HepG2 (cell line): ENCODE data around the gene DCAF7. TPM values are rescaled to one million over a fixed set of nuclear protein-coding genes. Genes with fewer than 3 reads are reported as not detected.

Experiments used
- BRCA1 ChIP-seq: sonication (generic); formaldehyde crosslinking; IDR thresholded peaks from 2 replicates; pipeline ENCODE4 v1.4.0; 2020; ENCODE audit warnings: missing genetic modification reagents
- CBX2 ChIP-seq, 2 experiments: fragments of 200-600 bp in 1 of 2; sonication (generic); formaldehyde crosslinking in 1 of 2; IDR thresholded peaks; 2 replicates each; pipeline versions ENCODE4 v1.7.0 to v1.8.1; 2018 to 2022; ENCODE audit warnings: low read depth in 2 of 2, low read length in 1 of 2, mild to moderate bottlenecking in 1 of 2, missing genetic modification reagents in 1 of 2
- CC2D1A ChIP-seq: sonication (generic); formaldehyde crosslinking; IDR thresholded peaks from 2 replicates; pipeline ENCODE4 v1.8.1; 2023; ENCODE audit warnings: mild to moderate bottlenecking, missing genetic modification reagents
- EZH2 ChIP-seq: conservative IDR thresholded peaks from 2 replicates; pipeline ENCODE4 v1.6.1; 2012; ENCODE audit warnings: mild to moderate bottlenecking, low read depth, low read length, moderate library complexity
- HCFC1 ChIP-seq: fragments of 150-350 bp; IDR thresholded peaks from 2 replicates; pipeline ENCODE4 v1.6.1; 2014; ENCODE audit warnings: low read depth, low read length
- KDM6A ChIP-seq: IDR thresholded peaks from 2 replicates; pipeline ENCODE4 v1.6.1; 2016; ENCODE audit warnings: low read depth
- MBD4 ChIP-seq: IDR thresholded peaks from 2 replicates; pipeline ENCODE4 v1.6.1; 2012; ENCODE audit warnings: low read length, inconsistent platforms, borderline replicate concordance
- MXI1 ChIP-seq: IDR thresholded peaks from 3 replicates; pipeline ENCODE4 v1.6.1; 2012; ENCODE audit warnings: low read depth, low read length, inconsistent platforms, borderline replicate concordance
- NFE2L1 ChIP-seq: sonication (generic); formaldehyde crosslinking; IDR thresholded peaks from 2 replicates; pipeline ENCODE4 v1.4.0; 2020; ENCODE audit warnings: missing genetic modification reagents, mild to moderate bottlenecking, borderline replicate concordance
- PHB2 ChIP-seq: fragments of 450-650 bp; IDR thresholded peaks from 2 replicates; pipeline ENCODE4 v1.6.1; 2018; ENCODE audit not compliant: partially characterized antibody
- REXO4 ChIP-seq: sonication (generic); formaldehyde crosslinking; IDR thresholded peaks from 2 replicates; pipeline ENCODE4 v1.8.0; 2022; ENCODE audit warnings: missing genetic modification reagents, mild to moderate bottlenecking, borderline replicate concordance
- RFXANK ChIP-seq: IDR thresholded peaks from 2 replicates; pipeline ENCODE4 v1.6.1; 2016
- RNF2 ChIP-seq: fragments of 450-650 bp; conservative IDR thresholded peaks from 2 replicates; pipeline ENCODE4 v1.6.1; 2016; ENCODE audit warnings: low read depth
- SP2 ChIP-seq: sonication (generic); formaldehyde crosslinking; IDR thresholded peaks from 2 replicates; pipeline ENCODE4 v1.5.1; 2020; ENCODE audit warnings: mild to moderate bottlenecking, missing genetic modification reagents
- TARDBP ChIP-seq: sonication (generic); formaldehyde crosslinking; IDR thresholded peaks from 2 replicates; pipeline ENCODE4 v1.8.0; 2022; ENCODE audit warnings: mild to moderate bottlenecking, missing genetic modification reagents
- TBX3 ChIP-seq: fragments of 450-650 bp; IDR thresholded peaks from 2 replicates; pipeline ENCODE4 v1.6.1; 2017; ENCODE audit warnings: antibody characterized with exemption, mild to moderate bottlenecking, inconsistent platforms, borderline replicate concordance
- TEAD2 ChIP-seq: sonication (generic); formaldehyde crosslinking; IDR thresholded peaks from 2 replicates; pipeline ENCODE4 v1.9.0; 2021; ENCODE audit warnings: missing genetic modification reagents
- YEATS2 ChIP-seq: sonication (generic); formaldehyde crosslinking; IDR thresholded peaks from 2 replicates; pipeline ENCODE4 v1.4.0; 2020; ENCODE audit warnings: missing genetic modification reagents, borderline replicate concordance
- ZBTB38 ChIP-seq: sonication (generic); formaldehyde crosslinking; IDR thresholded peaks from 2 replicates; pipeline ENCODE4 v1.5.1; 2020; ENCODE audit warnings: mild to moderate bottlenecking, missing genetic modification reagents
- ZNF589 ChIP-seq: sonication (generic); formaldehyde crosslinking; conservative IDR thresholded peaks from 2 replicates; pipeline ENCODE4 v1.8.0; 2022; ENCODE audit warnings: mild to moderate bottlenecking, moderate library complexity, missing genetic modification reagents
- ZNF605 ChIP-seq: sonication (generic); formaldehyde crosslinking; IDR thresholded peaks from 2 replicates; pipeline ENCODE4 v1.8.0; 2022; ENCODE audit warnings: mild to moderate bottlenecking, missing genetic modification reagents
- ZNF629 ChIP-seq: sonication (generic); formaldehyde crosslinking; conservative IDR thresholded peaks from 2 replicates; pipeline ENCODE4 v1.5.0; 2020; ENCODE audit warnings: missing genetic modification reagents
- ZNF646 ChIP-seq: sonication (generic); formaldehyde crosslinking; IDR thresholded peaks from 2 replicates; pipeline ENCODE4 v1.9.0; 2021; ENCODE audit warnings: mild to moderate bottlenecking, missing genetic modification reagents
- ZNF724P ChIP-seq: sonication (generic); formaldehyde crosslinking; IDR thresholded peaks from 2 replicates; pipeline ENCODE4 v1.8.0; 2022; ENCODE audit warnings: missing genetic modification reagents, borderline replicate concordance
- polyA plus RNA-seq, 8 experiments: library from polyadenylated mRNA; depleted of rRNA in 3 of 8; stranded (reverse) in 7 of 8; unstranded in 1 of 8; fragments of >200 nt; fragmentation: Illumina TruSeq in 4 of 8; extraction: Trizol in 4 of 8; gene quantifications; 2 replicates each; pipeline versions ENCODE4 v1.2.1 to v1.2.3, GENCODE V29; 2011 to 2016; ENCODE audit warnings: low read depth in 4 of 8, missing spikeins in 1 of 8, mixed read lengths in 1 of 8; ENCODE audit not compliant: insufficient read depth in 1 of 8
- total RNA-seq, 5 experiments: library from RNA; depleted of rRNA; stranded (reverse); fragments of >200 nt; fragmentation: Illumina TruSeq; extraction: Trizol; gene quantifications; 2 replicates each; pipeline ENCODE4 v1.2.3, GENCODE V29; 2016; ENCODE audit warnings: low read depth in 1 of 5
- TF ChIP-seq, protein P1 (sequence below): IDR thresholded peaks from 2 replicates; pipeline ENCODE4 v1.6.1; 2016; ENCODE audit warnings: mild to moderate bottlenecking, missing biosample characterization, missing genetic modification reagents

DCAF7 gene
- total and polyA plus RNA-seq, 2 of the 13 experiments (the other 11 are each of a cell fraction or from before 2014, with no cell fraction given) = 55.2 to 73.4 TPM

DNA sequence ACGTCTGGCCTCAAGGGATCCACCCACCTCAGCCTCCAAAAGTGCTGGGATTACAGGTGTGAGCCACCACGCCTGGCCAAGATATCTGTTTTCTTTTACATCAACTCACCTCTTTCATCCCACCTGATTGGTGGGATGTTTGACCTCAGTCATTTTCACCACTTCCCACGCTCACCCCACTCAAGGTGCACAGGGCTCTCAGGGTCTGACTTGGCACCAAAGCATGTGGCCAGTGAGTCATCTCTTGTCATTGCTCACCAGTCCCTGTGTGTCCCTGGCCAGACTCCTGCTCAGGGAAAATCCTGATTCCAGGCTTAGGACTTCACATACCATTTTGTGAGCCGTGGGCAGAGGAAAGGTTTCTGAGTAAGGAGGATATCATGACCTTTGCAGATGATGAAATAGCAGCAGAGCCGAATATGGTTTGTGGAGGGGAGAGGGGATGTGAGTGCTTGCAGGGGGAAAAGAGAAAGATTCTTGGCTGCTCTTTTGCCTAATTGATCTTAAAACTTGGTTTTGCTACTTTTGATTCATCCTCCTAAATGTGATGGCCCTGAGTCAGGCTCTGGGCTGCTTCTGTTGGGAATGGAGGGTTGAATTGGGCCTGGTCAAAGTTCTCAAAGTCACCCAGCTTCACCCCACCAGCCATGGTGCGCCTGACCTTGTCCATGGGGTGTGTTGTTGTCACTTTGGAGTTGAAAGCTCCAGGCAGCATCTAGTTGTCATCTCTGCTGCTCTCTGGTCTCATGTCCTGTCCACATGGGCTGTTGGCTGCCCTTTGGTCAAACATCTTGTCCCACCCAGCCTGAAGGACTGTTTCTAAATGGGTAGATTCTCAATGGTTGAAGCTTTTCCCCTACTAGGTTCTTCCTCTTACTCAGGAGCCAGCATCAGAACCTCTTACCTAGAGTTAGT, 33.1 kb upstream of the DCAF7 start (continued):
- no peak for TF ChIP-seq HCFC1
- peak; percentile 82 for TF ChIP-seq ZNF629 (CRISPR knock-in tag)
- TF ChIP-seq ZBTB38 (CRISPR knock-in tag) = no peak
- TF ChIP-seq EZH2 = no peak
- no peak for TF ChIP-seq ZNF589 (CRISPR knock-in tag)
- no peak for TF ChIP-seq RFXANK (CRISPR knock-in tag)
- peak; percentile 16; the same call in 1 of the 2 replicates for TF ChIP-seq YEATS2
- no peak for TF ChIP-seq REXO4 (CRISPR knock-in tag)
- TF ChIP-seq RNF2 = no peak
- no peak for TF ChIP-seq NFE2L1 (CRISPR knock-in tag)
- no peak for TF ChIP-seq CC2D1A (CRISPR knock-in tag)
- TF ChIP-seq MBD4 = no peak
- peak; percentile 45; the same call in 1 of the 3 replicates for TF ChIP-seq MXI1
- no peak for TF ChIP-seq PHB2
- no peak for TF ChIP-seq ZNF605
- peak; percentile 33; the same call in 1 of the 2 replicates for TF ChIP-seq ZNF646 (CRISPR knock-in tag)
- peak; percentile 14; the same call in 1 of the 2 replicates for TF ChIP-seq ZNF724P (CRISPR knock-in tag)
- TF ChIP-seq TARDBP (CRISPR knock-in tag) = peak; percentile 60; the same call in 1 of the 2 replicates
- no peak for TF ChIP-seq CBX2 (IDR thresholded peaks at IDR 0.05; ENCODE audit: low read depth, low read length)
- TF ChIP-seq CBX2 (CRISPR knock-in tag; IDR thresholded peaks at IDR 0.05; ENCODE audit: low read depth) = no peak
- peak; percentile 41; the same call in 1 of the 2 replicates for TF ChIP-seq SP2
- TF ChIP-seq TBX3 = no peak
- TF ChIP-seq KDM6A (CRISPR knock-in tag) = peak; percentile 57
- TF ChIP-seq, protein P1, sequence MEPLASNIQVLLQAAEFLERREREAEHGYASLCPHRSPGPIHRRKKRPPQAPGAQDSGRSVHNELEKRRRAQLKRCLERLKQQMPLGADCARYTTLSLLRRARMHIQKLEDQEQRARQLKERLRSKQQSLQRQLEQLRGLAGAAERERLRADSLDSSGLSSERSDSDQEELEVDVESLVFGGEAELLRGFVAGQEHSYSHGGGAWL (CRISPR knock-in tag) = no peak
- TF ChIP-seq BRCA1 (CRISPR knock-in tag) = 0 out of 2 replicates have a peak, but pooled peaks have one; percentile 56
- no peak for TF ChIP-seq TEAD2
